ENCODE data around the gene IFT88.
"Not testable (repeated sequence)": the region's sequence is repeated elsewhere in the genome, so short reads cannot be mapped to it uniquely, and the experiment has no call there.

DNA sequence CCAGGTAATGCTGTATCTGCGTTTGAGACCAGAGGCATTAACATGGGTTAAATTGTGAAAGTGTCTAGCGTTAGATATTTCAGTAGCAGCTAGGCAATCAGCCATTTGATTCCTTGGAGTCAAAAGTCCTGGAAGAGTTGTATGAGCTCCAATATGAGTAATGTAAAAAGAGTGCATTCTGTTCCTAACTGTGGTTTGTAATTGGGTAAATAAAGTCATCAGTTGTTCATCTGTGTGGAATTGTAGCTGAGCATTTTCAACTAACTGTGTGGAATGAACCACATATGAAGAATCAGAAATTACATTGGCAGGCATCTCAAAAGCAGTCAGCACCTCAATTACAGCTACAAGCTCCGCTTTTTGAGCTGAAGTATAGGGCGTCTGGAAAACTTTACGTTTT lies 114.5 kb downstream of the IFT88 start:
- not testable (repeated sequence) for TF ChIP-seq EZH2 (IDR thresholded peaks at IDR 0.05; ENCODE audit: low read depth, low read length, severe bottlenecking)
- TF ChIP-seq, protein P1, sequence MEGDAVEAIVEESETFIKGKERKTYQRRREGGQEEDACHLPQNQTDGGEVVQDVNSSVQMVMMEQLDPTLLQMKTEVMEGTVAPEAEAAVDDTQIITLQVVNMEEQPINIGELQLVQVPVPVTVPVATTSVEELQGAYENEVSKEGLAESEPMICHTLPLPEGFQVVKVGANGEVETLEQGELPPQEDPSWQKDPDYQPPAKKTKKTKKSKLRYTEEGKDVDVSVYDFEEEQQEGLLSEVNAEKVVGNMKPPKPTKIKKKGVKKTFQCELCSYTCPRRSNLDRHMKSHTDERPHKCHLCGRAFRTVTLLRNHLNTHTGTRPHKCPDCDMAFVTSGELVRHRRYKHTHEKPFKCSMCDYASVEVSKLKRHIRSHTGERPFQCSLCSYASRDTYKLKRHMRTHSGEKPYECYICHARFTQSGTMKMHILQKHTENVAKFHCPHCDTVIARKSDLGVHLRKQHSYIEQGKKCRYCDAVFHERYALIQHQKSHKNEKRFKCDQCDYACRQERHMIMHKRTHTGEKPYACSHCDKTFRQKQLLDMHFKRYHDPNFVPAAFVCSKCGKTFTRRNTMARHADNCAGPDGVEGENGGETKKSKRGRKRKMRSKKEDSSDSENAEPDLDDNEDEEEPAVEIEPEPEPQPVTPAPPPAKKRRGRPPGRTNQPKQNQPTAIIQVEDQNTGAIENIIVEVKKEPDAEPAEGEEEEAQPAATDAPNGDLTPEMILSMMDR (IDR thresholded peaks at IDR 0.05; ENCODE audit: control extremely low read depth in 1 of 3, insufficient read depth in 1 of 3, low read depth in 1 of 3, low read length in 3 of 3) = not testable (repeated sequence)

Data from H1 (cell line).